Measurements from ENCODE around the gene NMT1.

NMT1 gene

GRCh38 chr17:45135192-45135977 lies 74.3 kb downstream of the NMT1 start, which contains the start of gene ACBD4:
Gene ACBD4, plus strand, starts transcription at chr17:45135687. Its CDS starts 458 bp downstream, at chr17:45136145.
- peak within 1 kb of the TSS; percentile 50 for H3K27ac ChIP-seq (ENCODE audit: low read length)
- peak within 1 kb of the TSS; percentile 70 to 88 for H3K4me3 ChIP-seq (ENCODE audit: low read depth in 1 of 2, low read length in 2 of 2)
- H3K36me3 ChIP-seq (ENCODE audit: control insufficient read depth in 1 of 2, insufficient read depth in 2 of 2, low read length in 2 of 2): peaks cover 3 to 6% of the 10 kb centered on the region in 2 donors
- H3K27me3 ChIP-seq (ENCODE audit: low read depth, low read length): no peaks in the 10 kb centered on the region
- H3K4me1 ChIP-seq (ENCODE audit: control insufficient read depth in 1 of 2, insufficient read depth in 2 of 2, low read length in 2 of 2): peaks cover 6 to 29% of the 10 kb centered on the region in 2 donors
- H3K9me3 ChIP-seq (ENCODE audit: control insufficient read depth in 1 of 2, low read length in 2 of 2): no peaks in the 10 kb centered on the region

- Histone ChIP-seq H3K27ac (ENCODE audit: low read length) (peak overlapping the region; percentile 50), H3K27me3 (ENCODE audit: low read depth, low read length) (no peaks in the 10 kb centered on the region), H3K4me3 (ENCODE audit: low read depth in 1 of 2, low read length in 2 of 2) (peak overlapping the region; percentile 70 to 88), H3K36me3 (ENCODE audit: control insufficient read depth in 1 of 2, insufficient read depth in 2 of 2, low read length in 2 of 2) (peaks cover 3 to 6% of the 10 kb centered on the region in 2 donors), H3K9me3 (ENCODE audit: control insufficient read depth in 1 of 2, low read length in 2 of 2) (no peaks in the 10 kb centered on the region), H3K4me1 (ENCODE audit: control insufficient read depth in 1 of 2, insufficient read depth in 2 of 2, low read length in 2 of 2) (peaks cover 6 to 22% of the 10 kb centered on the region in 2 donors)
These were observed 75.1 kb downstream of the NMT1 start for GRCh38 chr17:45135978-45136791.

- Histone ChIP-seq H3K27ac (ENCODE audit: low read length) (no peak overlapping the region), H3K4me1 (ENCODE audit: control insufficient read depth in 1 of 2, insufficient read depth in 2 of 2, low read length in 2 of 2) (peaks cover 6 to 14% of the 10 kb centered on the region in 2 donors), H3K4me3 (ENCODE audit: low read depth in 1 of 2, low read length in 2 of 2) (peak overlapping the region in 1 of 2 donors; percentile 88)
These were observed 75.9 kb downstream of the NMT1 start for GRCh38 chr17:45136846-45137560.

GRCh38 chr17:45137561-45138305 lies 76.6 kb downstream of the NMT1 start:
- H3K9me3 ChIP-seq (ENCODE audit: control insufficient read depth in 1 of 2, low read length in 2 of 2): no peaks in the 10 kb centered on the region
- H3K4me1 ChIP-seq (ENCODE audit: control insufficient read depth in 1 of 2, insufficient read depth in 2 of 2, low read length in 2 of 2): peaks cover 6 to 14% of the 10 kb centered on the region in 2 donors
- no peak overlapping the region for H3K27ac ChIP-seq (ENCODE audit: low read length)
- peaks cover 3 to 6% of the 10 kb centered on the region in 2 donors for H3K36me3 ChIP-seq (ENCODE audit: control insufficient read depth in 1 of 2, insufficient read depth in 2 of 2, low read length in 2 of 2)
- H3K27me3 ChIP-seq (ENCODE audit: low read depth, low read length): no peaks in the 10 kb centered on the region
- H3K4me3 ChIP-seq (ENCODE audit: low read depth in 1 of 2, low read length in 2 of 2): no peak overlapping the region

More at GRCh38 chr17:45136846-45137560, 75.9 kb downstream of the NMT1 start:
- H3K36me3 ChIP-seq (ENCODE audit: control insufficient read depth in 1 of 2, insufficient read depth in 2 of 2, low read length in 2 of 2): peaks cover 3 to 6% of the 10 kb centered on the region in 2 donors
- no peaks in the 10 kb centered on the region for H3K9me3 ChIP-seq (ENCODE audit: control insufficient read depth in 1 of 2, low read length in 2 of 2)
- H3K27me3 ChIP-seq (ENCODE audit: low read depth, low read length): no peaks in the 10 kb centered on the region

- Histone ChIP-seq H3K27ac (ENCODE audit: low read length) (no peak overlapping the region), H3K9me3 (ENCODE audit: control insufficient read depth in 1 of 2, low read length in 2 of 2) (no peaks in the 10 kb centered on the region), H3K36me3 (ENCODE audit: control insufficient read depth in 1 of 2, insufficient read depth in 2 of 2, low read length in 2 of 2) (peaks cover 3 to 6% of the 10 kb centered on the region in 2 donors), H3K4me3 (ENCODE audit: low read depth in 1 of 2, low read length in 2 of 2) (no peak overlapping the region), H3K27me3 (ENCODE audit: low read depth, low read length) (no peaks in the 10 kb centered on the region), H3K4me1 (ENCODE audit: control insufficient read depth in 1 of 2, insufficient read depth in 2 of 2, low read length in 2 of 2) (peaks cover 6 to 21% of the 10 kb centered on the region in 2 donors)
These were observed 77.9 kb downstream of the NMT1 start for GRCh38 chr17:45138911-45139532.

GRCh38 chr17:45139533-45139920 lies 78.4 kb downstream of the NMT1 start:
- Histone ChIP-seq H3K36me3 (ENCODE audit: control insufficient read depth in 1 of 2, insufficient read depth in 2 of 2, low read length in 2 of 2) (peaks cover 3 to 6% of the 10 kb centered on the region in 2 donors), H3K27ac (ENCODE audit: low read length) (no peak overlapping the region), H3K9me3 (ENCODE audit: control insufficient read depth in 1 of 2, low read length in 2 of 2) (no peaks in the 10 kb centered on the region), H3K27me3 (ENCODE audit: low read depth, low read length) (no peaks in the 10 kb centered on the region), H3K4me3 (ENCODE audit: low read depth in 1 of 2, low read length in 2 of 2) (no peak overlapping the region), H3K4me1 (ENCODE audit: control insufficient read depth in 1 of 2, insufficient read depth in 2 of 2, low read length in 2 of 2) (peaks cover 6 to 23% of the 10 kb centered on the region in 2 donors)

- no peaks in the 10 kb centered on the region for H3K9me3 ChIP-seq (ENCODE audit: control insufficient read depth in 1 of 2, low read length in 2 of 2)
- no peaks in the 10 kb centered on the region for H3K27me3 ChIP-seq (ENCODE audit: low read depth, low read length)
- H3K4me3 ChIP-seq (ENCODE audit: low read depth in 1 of 2, low read length in 2 of 2): peak overlapping the region in 1 of 2 donors; percentile 66
- H3K36me3 ChIP-seq (ENCODE audit: control insufficient read depth in 1 of 2, insufficient read depth in 2 of 2, low read length in 2 of 2): peaks cover under 1 to 4% of the 10 kb centered on the region in 2 donors
- peaks cover 5 to 34% of the 10 kb centered on the region in 2 donors for H3K4me1 ChIP-seq (ENCODE audit: control insufficient read depth in 1 of 2, insufficient read depth in 2 of 2, low read length in 2 of 2)
- H3K27ac ChIP-seq (ENCODE audit: low read length): peak overlapping the region; percentile 82
These were observed 82.1 kb downstream of the NMT1 start for GRCh38 chr17:45143094-45143670.

- H3K36me3 ChIP-seq (ENCODE audit: control insufficient read depth in 1 of 2, insufficient read depth in 2 of 2, low read length in 2 of 2): peaks cover 0 to 4% of the 10 kb centered on the region in 2 donors
- peak overlapping the region; percentile 82 for H3K27ac ChIP-seq (ENCODE audit: low read length)
- H3K9me3 ChIP-seq (ENCODE audit: control insufficient read depth in 1 of 2, low read length in 2 of 2): no peaks in the 10 kb centered on the region
- peaks cover 5 to 34% of the 10 kb centered on the region in 2 donors for H3K4me1 ChIP-seq (ENCODE audit: control insufficient read depth in 1 of 2, insufficient read depth in 2 of 2, low read length in 2 of 2)
- H3K27me3 ChIP-seq (ENCODE audit: low read depth, low read length): no peaks in the 10 kb centered on the region
- peak overlapping the region; percentile 46 to 66 for H3K4me3 ChIP-seq (ENCODE audit: low read depth in 1 of 2, low read length in 2 of 2)
These were observed 82.7 kb downstream of the NMT1 start for GRCh38 chr17:45143767-45144198.

- Histone ChIP-seq H3K9me3 (ENCODE audit: control insufficient read depth in 1 of 2, low read length in 2 of 2) (no peaks in the 10 kb centered on the region), H3K4me3 (ENCODE audit: low read depth in 1 of 2, low read length in 2 of 2) (peak overlapping the region; percentile 46 to 66), H3K4me1 (ENCODE audit: control insufficient read depth in 1 of 2, insufficient read depth in 2 of 2, low read length in 2 of 2) (peaks cover 5 to 34% of the 10 kb centered on the region in 2 donors), H3K36me3 (ENCODE audit: control insufficient read depth in 1 of 2, insufficient read depth in 2 of 2, low read length in 2 of 2) (peaks cover 0 to 4% of the 10 kb centered on the region in 2 donors), H3K27me3 (ENCODE audit: low read depth, low read length) (no peaks in the 10 kb centered on the region), H3K27ac (ENCODE audit: low read length) (peak overlapping the region; percentile 82)
These were observed 83.3 kb downstream of the NMT1 start for GRCh38 chr17:45144199-45145034.
